Transverse colon (tissue), 4 donors: ENCODE measurements around the gene GSG1L. TPM values are rescaled to one million over a fixed set of nuclear protein-coding genes. Genes with fewer than 3 reads are reported as not detected.

ENCODE experiments used
- DNase-seq: peaks from one replicate; pipeline ENCODE4 v3.0.0-alpha.2; 2019
- H3K27ac ChIP-seq, 4 donors: fragments of 200-600 bp; sonication (generic); 2 replicates each; pipeline ENCODE4 v1.5.1; 2016 to 2018; ENCODE audit warnings: inconsistent platforms in 4 of 4
- H3K27me3 ChIP-seq: fragments of 200-600 bp; sonication (generic); 2 replicates; pipeline ENCODE4 v1.5.1; 2017; ENCODE audit warnings: inconsistent platforms
- H3K36me3 ChIP-seq, 4 donors: fragments of 200-600 bp; sonication (generic); 2 replicates each; pipeline ENCODE4 v1.5.1; 2017 to 2019; ENCODE audit warnings: inconsistent platforms in 4 of 4
- H3K4me1 ChIP-seq, 4 donors: fragments of 200-600 bp; sonication (generic); 2 replicates each; pipeline ENCODE4 v1.5.1; 2017 to 2020; ENCODE audit warnings: inconsistent platforms in 4 of 4
- H3K4me3 ChIP-seq, 4 donors: fragments of 200-600 bp; sonication (generic); 1 replicate in 1 of 4; 2 replicates in 3 of 4; pipeline versions ENCODE4 v1.5.1 to v1.6.1; 2017 to 2019; ENCODE audit warnings: inconsistent platforms in 4 of 4
- H3K9me3 ChIP-seq, 2 donors: fragments of 200-600 bp; sonication (generic); 2 replicates each; pipeline ENCODE4 v1.5.1; 2017 to 2019; ENCODE audit warnings: inconsistent platforms in 2 of 2
- EP300 ChIP-seq: sonication (generic); formaldehyde crosslinking; IDR thresholded peaks from one replicate; pipeline ENCODE4 v1.6.1; 2017; ENCODE audit warnings: antibody characterized with exemption, low read depth
- POLR2A ChIP-seq: fragments of 450-650 bp; IDR thresholded peaks from one replicate; pipeline ENCODE4 v1.6.1; 2016; ENCODE audit warnings: antibody characterized with exemption, mild to moderate bottlenecking, moderate library complexity
- POLR2AphosphoS5 ChIP-seq, 3 donors: sonication (generic); formaldehyde crosslinking; IDR thresholded peaks; one replicate each; pipeline ENCODE4 v1.6.1; 2016; ENCODE audit warnings: antibody characterized with exemption in 3 of 3
- WGBS, 2 donors: methylation state at CpG; one replicate each; pipeline ENCODE4 v1.1.5; 2018; ENCODE audit warnings: low coverage in 1 of 2; 5-methylcytosine and 5-hydroxymethylcytosine counted together
- in situ Hi-C, 4 donors: fragments of 200-750 bp; cut with MboI; loops; one replicate each; pipeline versions ENCODE4 v1.15.0 to v1.15.1; 2017; ENCODE audit warnings: low sequenced_read_pairs in 3 of 4, low pct_ligation_motif_present in 1 of 4, low pct_unique_long_range_greater_than_20kb in 1 of 4
- intact Hi-C: fragments of 100-400 bp; cut with DNase I; formaldehyde crosslinking; loops from one replicate; pipeline ENCODE4 v1.15.1; 2023; ENCODE audit warnings: low total_unique reads
- small RNA-seq, 4 donors: library from RNA; depleted of rRNA; stranded (forward); fragments of <200 nt; gene quantifications; one replicate each; pipeline ENCODE3, GENCODE V24; 2016
- total RNA-seq, 4 donors: library from RNA; depleted of rRNA; stranded (reverse); fragments of >200 nt; gene quantifications; one replicate each; pipeline ENCODE4 v1.1.0, GENCODE V29; 2016
- TF ChIP-seq, protein P1 (sequence below), 5 experiments: fragments of 200-600 bp in 3 of 5; fragments of 450-650 bp in 2 of 5; sonication (generic) in 3 of 5; IDR thresholded peaks; 1 replicate in 2 of 5; 2 replicates in 3 of 5; pipeline ENCODE4 v1.5.1; 2016 to 2017; ENCODE audit warnings: antibody characterized with exemption in 5 of 5, inconsistent platforms in 3 of 5, mild to moderate bottlenecking in 2 of 5, moderate library complexity in 1 of 5

GSG1L gene
- total RNA-seq, 4 donors from 2014 or later, result not detected

DNA sequence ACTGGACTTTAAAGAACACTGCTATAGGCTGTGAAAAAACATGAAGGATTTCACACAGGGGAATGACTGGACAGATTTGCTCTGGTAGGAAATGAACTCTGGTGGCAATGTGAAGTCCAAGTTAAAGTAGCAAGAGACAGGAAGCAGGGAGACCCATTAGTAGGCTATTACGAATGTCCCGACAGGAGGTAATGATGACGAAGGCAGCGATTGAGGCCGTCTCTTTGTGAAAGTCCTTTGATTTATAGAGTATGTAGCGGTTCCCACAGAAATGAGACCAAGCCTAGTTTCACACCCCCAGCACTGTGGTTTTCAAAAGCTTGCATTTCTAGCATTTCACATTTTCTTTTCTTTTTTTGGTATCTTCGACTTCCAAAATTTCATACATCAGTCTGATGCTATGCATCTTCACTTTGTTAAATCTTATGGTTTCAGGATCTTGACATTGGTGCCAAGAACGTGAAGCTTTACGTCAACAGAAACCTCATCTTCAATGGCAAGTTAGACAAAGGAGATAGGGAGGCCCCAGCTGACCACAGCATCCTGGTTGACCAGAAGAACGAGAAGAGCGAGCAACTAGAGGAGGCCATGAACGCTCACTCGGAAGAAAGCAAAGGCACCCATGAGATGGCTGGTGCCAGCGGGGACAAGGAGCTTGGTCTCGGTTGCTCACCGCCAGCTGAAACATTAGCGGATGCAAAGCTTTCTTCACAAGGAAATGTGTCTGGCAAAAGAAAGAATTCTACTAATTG lies 323.7 kb downstream of the GSG1L start:
- TF ChIP-seq POLR2AphosphoS5 (IDR thresholded peaks at IDR 0.05) (no peak), EP300 (no peak), POLR2A (no peak)
- TF ChIP-seq, protein P1, sequence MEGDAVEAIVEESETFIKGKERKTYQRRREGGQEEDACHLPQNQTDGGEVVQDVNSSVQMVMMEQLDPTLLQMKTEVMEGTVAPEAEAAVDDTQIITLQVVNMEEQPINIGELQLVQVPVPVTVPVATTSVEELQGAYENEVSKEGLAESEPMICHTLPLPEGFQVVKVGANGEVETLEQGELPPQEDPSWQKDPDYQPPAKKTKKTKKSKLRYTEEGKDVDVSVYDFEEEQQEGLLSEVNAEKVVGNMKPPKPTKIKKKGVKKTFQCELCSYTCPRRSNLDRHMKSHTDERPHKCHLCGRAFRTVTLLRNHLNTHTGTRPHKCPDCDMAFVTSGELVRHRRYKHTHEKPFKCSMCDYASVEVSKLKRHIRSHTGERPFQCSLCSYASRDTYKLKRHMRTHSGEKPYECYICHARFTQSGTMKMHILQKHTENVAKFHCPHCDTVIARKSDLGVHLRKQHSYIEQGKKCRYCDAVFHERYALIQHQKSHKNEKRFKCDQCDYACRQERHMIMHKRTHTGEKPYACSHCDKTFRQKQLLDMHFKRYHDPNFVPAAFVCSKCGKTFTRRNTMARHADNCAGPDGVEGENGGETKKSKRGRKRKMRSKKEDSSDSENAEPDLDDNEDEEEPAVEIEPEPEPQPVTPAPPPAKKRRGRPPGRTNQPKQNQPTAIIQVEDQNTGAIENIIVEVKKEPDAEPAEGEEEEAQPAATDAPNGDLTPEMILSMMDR (IDR thresholded peaks at IDR 0.05), result no peak
- Histone ChIP-seq H3K4me3 (no peak overlapping the region), H3K27me3 (no peaks in the 10 kb centered on the region), H3K27ac (no peak overlapping the region), H3K9me3 (no peaks in the 10 kb centered on the region), H3K36me3 (no peaks in the 10 kb centered on the region), H3K4me1 (no peaks in the 10 kb centered on the region)
- intact Hi-C loops (loop anchor here (10.0 kb wide), 1 partner anchor 325 kb away; the partner anchor contains the start of gene GSG1L), in situ Hi-C loops (no loop called here)
- no peak for DNase-seq
- WGBS, 2 donors, result 90 to 91% methylated on average over 15 to 17 of the region's 17 CpGs

DNA sequence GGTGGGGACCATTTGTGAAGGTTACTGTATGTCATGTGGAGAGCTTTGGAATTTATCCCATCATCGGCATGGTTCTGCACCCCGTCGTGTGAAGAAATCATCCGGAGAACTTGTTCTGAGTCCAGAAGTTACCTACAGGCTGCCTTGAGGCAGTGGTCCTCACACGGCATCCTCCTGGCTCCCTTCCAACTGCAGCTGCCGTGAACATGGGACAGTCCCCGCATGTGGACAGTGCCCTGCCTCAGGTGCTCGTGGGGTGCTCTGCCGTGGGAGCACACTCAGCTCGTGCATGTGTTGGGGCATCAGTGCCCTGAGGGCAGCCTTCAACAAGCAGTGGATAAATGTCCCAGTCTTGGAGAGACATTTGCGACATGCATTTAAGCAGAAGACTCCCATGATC lies 324.9 kb downstream of the GSG1L start:
- no peak for DNase-seq
- no peaks in the 10 kb centered on the region for H3K9me3 ChIP-seq
- no peak overlapping the region for H3K4me3 ChIP-seq
- TF ChIP-seq, protein P1 (IDR thresholded peaks at IDR 0.05), result no peak
- TF ChIP-seq POLR2AphosphoS5 (IDR thresholded peaks at IDR 0.05) (no peak), EP300 (no peak), POLR2A (no peak)
- H3K36me3 ChIP-seq, result no peaks in the 10 kb centered on the region
- 90 to 100% methylated on average over 1 to 11 of the region's 11 CpGs for WGBS, 2 donors
- intact Hi-C loops (loop anchor here (10.0 kb wide), 1 partner anchor 326 kb away; the partner anchor contains the start of gene GSG1L), in situ Hi-C loops (no loop called here)
- H3K4me1 ChIP-seq, result no peaks in the 10 kb centered on the region
- no peaks in the 10 kb centered on the region for H3K27me3 ChIP-seq
- H3K27ac ChIP-seq, result no peak overlapping the region

Small RNA genes lying within 50 kb of the gene (small RNA-seq; reads per million reads assigned to genes)
- gene RNU6-1241P (0 reads per million in 4 donors), gene RNU6-159P (0 reads per million in 4 donors)

Other genes starting within 250 kb of the GSG1L start
- 100 to 1,000 TPM; 140 to 254 (median 204) TPM for gene XPO6, start 148.3 kb upstream of the GSG1L start, total RNA-seq
- 1 to 10 TPM in 1 of 4 donors, under 1 TPM in 2, not detected in 1; 0.27 to 1.4 (median 0.32) TPM for gene SBK1, start 228.8 kb upstream of the GSG1L start, total RNA-seq